Measurements from ENCODE around the gene CACNA2D4. TPM values are rescaled to one million over a fixed set of nuclear protein-coding genes. Genes with fewer than 3 reads are reported as not detected.
A peak's percentile ranks its signal among the peaks of the same experiment; 100 is the strongest.

CACNA2D4 gene
- total and polyA plus RNA-seq, 2 of the 13 experiments (the other 11 are each of a cell fraction or from before 2014, with no cell fraction given): 14.2 to 136 TPM

DNA sequence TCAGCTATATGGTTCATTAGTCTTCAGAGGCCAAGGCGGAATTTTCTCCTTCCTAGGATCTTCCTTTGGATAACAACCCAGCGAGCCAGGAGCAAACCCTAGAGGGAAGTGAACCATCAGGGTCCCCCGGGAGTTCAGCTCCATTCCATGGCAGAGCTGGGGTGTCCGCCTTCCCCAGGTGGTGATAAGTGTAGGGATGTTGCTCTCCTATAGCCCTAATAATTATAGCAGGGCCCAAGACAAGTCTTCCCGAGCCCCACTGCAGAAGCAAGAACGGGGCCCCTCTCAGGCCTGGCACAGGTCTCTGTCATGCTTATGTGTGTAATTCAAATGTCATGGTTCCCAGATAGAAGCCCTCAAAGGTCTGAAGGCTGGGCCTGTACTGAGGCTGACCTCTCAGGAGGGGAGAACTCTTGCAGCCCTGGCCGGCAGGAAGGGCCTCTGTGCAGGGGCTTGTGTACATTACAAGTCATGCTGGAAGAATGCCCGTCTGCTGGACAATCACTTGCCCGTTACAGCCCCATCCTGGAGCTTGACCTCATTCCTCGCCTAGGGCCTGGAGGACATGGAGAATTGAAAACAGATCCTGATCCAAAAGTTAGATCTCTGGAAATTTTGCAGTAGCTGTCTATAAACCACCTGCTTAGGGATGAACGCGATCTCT lies 80.8 kb downstream of the CACNA2D4 start (continued):
- TF ChIP-seq HNRNPK (IDR thresholded peaks at IDR 0.05; ENCODE audit: low read depth, low read length, poor library complexity, severe bottlenecking): no peak
- peak; percentile 83 for TF ChIP-seq SAP130 (CRISPR knock-in tag; IDR thresholded peaks at IDR 0.05; ENCODE audit: low read depth)
- TF ChIP-seq ZNF501 (CRISPR knock-in tag; IDR thresholded peaks at IDR 0.05): peak; percentile 59
- no peak for TF ChIP-seq SRF (IDR thresholded peaks at IDR 0.05; ENCODE audit: low read depth, low read length)
- TF ChIP-seq, protein P1, sequence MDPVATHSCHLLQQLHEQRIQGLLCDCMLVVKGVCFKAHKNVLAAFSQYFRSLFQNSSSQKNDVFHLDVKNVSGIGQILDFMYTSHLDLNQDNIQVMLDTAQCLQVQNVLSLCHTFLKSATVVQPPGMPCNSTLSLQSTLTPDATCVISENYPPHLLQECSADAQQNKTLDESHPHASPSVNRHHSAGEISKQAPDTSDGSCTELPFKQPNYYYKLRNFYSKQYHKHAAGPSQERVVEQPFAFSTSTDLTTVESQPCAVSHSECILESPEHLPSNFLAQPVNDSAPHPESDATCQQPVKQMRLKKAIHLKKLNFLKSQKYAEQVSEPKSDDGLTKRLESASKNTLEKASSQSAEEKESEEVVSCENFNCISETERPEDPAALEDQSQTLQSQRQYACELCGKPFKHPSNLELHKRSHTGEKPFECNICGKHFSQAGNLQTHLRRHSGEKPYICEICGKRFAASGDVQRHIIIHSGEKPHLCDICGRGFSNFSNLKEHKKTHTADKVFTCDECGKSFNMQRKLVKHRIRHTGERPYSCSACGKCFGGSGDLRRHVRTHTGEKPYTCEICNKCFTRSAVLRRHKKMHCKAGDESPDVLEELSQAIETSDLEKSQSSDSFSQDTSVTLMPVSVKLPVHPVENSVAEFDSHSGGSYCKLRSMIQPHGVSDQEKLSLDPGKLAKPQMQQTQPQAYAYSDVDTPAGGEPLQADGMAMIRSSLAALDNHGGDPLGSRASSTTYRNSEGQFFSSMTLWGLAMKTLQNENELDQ (CRISPR knock-in tag; IDR thresholded peaks at IDR 0.05; ENCODE audit: borderline replicate concordance): no peak
- no peak for TF ChIP-seq ZFP36L1 (CRISPR knock-in tag; IDR thresholded peaks at IDR 0.05)
- TF ChIP-seq, protein P2, sequence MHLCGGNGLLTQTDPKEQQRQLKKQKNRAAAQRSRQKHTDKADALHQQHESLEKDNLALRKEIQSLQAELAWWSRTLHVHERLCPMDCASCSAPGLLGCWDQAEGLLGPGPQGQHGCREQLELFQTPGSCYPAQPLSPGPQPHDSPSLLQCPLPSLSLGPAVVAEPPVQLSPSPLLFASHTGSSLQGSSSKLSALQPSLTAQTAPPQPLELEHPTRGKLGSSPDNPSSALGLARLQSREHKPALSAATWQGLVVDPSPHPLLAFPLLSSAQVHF (CRISPR knock-in tag; IDR thresholded peaks at IDR 0.05): no peak
- peak; percentile 34; the same call in 1 of the 2 replicates for TF ChIP-seq ZNF607 (CRISPR knock-in tag; IDR thresholded peaks at IDR 0.05; ENCODE audit: borderline replicate concordance)
- no peak for TF ChIP-seq FOXK2 (IDR thresholded peaks at IDR 0.05)
- TF ChIP-seq, protein P3, sequence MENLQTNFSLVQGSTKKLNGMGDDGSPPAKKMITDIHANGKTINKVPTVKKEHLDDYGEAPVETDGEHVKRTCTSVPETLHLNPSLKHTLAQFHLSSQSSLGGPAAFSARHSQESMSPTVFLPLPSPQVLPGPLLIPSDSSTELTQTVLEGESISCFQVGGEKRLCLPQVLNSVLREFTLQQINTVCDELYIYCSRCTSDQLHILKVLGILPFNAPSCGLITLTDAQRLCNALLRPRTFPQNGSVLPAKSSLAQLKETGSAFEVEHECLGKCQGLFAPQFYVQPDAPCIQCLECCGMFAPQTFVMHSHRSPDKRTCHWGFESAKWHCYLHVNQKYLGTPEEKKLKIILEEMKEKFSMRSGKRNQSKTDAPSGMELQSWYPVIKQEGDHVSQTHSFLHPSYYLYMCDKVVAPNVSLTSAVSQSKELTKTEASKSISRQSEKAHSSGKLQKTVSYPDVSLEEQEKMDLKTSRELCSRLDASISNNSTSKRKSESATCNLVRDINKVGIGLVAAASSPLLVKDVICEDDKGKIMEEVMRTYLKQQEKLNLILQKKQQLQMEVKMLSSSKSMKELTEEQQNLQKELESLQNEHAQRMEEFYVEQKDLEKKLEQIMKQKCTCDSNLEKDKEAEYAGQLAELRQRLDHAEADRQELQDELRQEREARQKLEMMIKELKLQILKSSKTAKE (CRISPR knock-in tag; IDR thresholded peaks at IDR 0.05; ENCODE audit: borderline replicate concordance): peak; percentile 63
- no peak for TF ChIP-seq ZNF747 (CRISPR knock-in tag; IDR thresholded peaks at IDR 0.05; ENCODE audit: borderline replicate concordance)
- TF ChIP-seq RARA (CRISPR knock-in tag; IDR thresholded peaks at IDR 0.05): peak; percentile 92
- peak; percentile 71 for TF ChIP-seq ZBTB7B (CRISPR knock-in tag; IDR thresholded peaks at IDR 0.05)
- TF ChIP-seq TARDBP (CRISPR knock-in tag; IDR thresholded peaks at IDR 0.05): peak; percentile 43; the same call in 1 of the 2 replicates
- TF ChIP-seq GABPA (IDR thresholded peaks at IDR 0.05; ENCODE audit: low read depth, low read length): no peak
- peak; percentile 57; the same call in 1 of the 2 replicates for TF ChIP-seq GABPA (CRISPR knock-in tag; IDR thresholded peaks at IDR 0.05; ENCODE audit: low read depth)
- TF ChIP-seq ZNF672 (CRISPR knock-in tag; IDR thresholded peaks at IDR 0.05): no peak
- TF ChIP-seq CENPX (CRISPR knock-in tag; IDR thresholded peaks at IDR 0.05): no peak
- TF ChIP-seq, protein P4, sequence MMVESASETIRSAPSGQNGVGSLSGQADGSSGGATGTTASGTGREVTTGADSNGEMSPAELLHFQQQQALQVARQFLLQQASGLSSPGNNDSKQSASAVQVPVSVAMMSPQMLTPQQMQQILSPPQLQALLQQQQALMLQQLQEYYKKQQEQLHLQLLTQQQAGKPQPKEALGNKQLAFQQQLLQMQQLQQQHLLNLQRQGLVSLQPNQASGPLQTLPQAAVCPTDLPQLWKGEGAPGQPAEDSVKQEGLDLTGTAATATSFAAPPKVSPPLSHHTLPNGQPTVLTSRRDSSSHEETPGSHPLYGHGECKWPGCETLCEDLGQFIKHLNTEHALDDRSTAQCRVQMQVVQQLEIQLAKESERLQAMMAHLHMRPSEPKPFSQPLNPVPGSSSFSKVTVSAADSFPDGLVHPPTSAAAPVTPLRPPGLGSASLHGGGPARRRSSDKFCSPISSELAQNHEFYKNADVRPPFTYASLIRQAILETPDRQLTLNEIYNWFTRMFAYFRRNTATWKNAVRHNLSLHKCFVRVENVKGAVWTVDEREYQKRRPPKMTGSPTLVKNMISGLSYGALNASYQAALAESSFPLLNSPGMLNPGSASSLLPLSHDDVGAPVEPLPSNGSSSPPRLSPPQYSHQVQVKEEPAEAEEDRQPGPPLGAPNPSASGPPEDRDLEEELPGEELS (CRISPR knock-in tag; IDR thresholded peaks at IDR 0.05): peak; percentile 58
- no peak for TF ChIP-seq REXO4 (CRISPR knock-in tag; IDR thresholded peaks at IDR 0.05; ENCODE audit: borderline replicate concordance)
- TF ChIP-seq, protein P5, sequence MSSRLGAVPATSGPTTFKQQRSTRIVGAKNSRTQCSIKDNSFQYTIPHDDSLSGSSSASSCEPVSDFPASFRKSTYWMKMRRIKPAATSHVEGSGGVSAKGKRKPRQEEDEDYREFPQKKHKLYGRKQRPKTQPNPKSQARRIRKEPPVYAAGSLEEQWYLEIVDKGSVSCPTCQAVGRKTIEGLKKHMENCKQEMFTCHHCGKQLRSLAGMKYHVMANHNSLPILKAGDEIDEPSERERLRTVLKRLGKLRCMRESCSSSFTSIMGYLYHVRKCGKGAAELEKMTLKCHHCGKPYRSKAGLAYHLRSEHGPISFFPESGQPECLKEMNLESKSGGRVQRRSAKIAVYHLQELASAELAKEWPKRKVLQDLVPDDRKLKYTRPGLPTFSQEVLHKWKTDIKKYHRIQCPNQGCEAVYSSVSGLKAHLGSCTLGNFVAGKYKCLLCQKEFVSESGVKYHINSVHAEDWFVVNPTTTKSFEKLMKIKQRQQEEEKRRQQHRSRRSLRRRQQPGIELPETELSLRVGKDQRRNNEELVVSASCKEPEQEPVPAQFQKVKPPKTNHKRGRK (CRISPR knock-in tag; IDR thresholded peaks at IDR 0.05): no peak
- TF ChIP-seq ZNF839 (CRISPR knock-in tag; IDR thresholded peaks at IDR 0.05; ENCODE audit: borderline replicate concordance): no peak
